ENCODE results near the gene INSR.

The INSR gene

DNA sequence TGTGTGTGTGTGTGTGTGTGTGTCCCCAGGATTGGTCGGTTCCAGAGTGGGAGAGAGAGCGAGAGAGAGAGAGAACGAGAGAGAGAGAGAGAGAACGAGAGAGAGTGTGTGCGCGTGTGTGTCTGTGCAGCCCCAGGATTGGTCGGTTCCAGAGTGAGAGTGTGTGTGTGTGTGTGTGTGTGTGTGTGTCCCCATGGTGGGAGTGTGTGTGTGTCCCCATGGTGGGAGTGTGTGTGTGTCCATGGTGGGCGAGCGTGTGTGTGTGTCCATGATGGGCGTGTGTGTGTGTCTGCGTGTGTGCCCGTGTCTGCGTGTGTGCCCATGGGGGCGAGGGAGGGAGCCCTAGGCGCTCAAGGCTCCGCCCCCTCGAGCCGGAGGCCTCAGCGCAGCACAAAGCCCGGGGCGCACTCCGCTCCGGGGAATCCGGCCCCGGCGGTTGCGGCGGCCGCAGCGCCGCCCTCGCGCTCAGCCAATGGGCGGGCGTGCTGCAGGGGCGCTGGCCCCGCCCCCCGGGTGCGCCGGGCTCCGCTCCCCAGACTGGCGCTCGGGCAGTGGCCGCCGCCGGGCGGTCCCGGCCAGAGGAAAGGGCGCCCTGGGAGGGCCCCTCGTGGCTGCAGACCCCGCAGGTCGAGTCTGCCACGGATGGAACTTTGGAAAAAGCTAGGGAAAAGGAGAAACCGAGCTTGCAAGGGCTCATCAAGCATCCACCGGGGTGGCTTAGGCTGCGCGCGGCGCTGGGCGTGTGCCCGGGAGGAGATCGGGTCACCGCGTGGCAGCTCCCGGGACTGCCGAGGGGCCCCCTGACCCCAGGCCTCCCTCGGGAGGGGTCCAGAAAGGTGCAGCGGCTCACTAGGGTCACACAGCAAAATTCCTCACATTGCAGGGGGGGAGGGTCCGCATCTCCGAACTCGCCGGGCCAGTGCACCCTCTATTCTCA is 96.2 kb downstream of the INSR start (continued):
- TF ChIP-seq, protein P1, sequence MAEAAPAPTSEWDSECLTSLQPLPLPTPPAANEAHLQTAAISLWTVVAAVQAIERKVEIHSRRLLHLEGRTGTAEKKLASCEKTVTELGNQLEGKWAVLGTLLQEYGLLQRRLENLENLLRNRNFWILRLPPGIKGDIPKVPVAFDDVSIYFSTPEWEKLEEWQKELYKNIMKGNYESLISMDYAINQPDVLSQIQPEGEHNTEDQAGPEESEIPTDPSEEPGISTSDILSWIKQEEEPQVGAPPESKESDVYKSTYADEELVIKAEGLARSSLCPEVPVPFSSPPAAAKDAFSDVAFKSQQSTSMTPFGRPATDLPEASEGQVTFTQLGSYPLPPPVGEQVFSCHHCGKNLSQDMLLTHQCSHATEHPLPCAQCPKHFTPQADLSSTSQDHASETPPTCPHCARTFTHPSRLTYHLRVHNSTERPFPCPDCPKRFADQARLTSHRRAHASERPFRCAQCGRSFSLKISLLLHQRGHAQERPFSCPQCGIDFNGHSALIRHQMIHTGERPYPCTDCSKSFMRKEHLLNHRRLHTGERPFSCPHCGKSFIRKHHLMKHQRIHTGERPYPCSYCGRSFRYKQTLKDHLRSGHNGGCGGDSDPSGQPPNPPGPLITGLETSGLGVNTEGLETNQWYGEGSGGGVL (tag by site-specific recombination; IDR thresholded peaks at IDR 0.05): no peak; the same call in 1 of the 2 replicates
- peak; percentile 96 for TF ChIP-seq ZFHX2 (tag by site-specific recombination; conservative IDR thresholded peaks at IDR 0.05)
- TF ChIP-seq, protein P2, sequence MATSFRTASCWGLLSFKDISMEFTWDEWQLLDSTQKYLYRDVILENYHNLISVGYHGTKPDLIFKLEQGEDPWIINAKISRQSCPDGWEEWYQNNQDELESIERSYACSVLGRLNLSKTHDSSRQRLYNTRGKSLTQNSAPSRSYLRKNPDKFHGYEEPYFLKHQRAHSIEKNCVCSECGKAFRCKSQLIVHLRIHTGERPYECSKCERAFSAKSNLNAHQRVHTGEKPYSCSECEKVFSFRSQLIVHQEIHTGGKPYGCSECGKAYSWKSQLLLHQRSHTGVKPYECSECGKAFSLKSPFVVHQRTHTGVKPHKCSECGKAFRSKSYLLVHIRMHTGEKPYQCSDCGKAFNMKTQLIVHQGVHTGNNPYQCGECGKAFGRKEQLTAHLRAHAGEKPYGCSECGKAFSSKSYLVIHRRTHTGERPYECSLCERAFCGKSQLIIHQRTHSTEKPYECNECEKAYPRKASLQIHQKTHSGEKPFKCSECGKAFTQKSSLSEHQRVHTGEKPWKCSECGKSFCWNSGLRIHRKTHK (tag by site-specific recombination; IDR thresholded peaks at IDR 0.05): no peak
- TF ChIP-seq, protein P3, sequence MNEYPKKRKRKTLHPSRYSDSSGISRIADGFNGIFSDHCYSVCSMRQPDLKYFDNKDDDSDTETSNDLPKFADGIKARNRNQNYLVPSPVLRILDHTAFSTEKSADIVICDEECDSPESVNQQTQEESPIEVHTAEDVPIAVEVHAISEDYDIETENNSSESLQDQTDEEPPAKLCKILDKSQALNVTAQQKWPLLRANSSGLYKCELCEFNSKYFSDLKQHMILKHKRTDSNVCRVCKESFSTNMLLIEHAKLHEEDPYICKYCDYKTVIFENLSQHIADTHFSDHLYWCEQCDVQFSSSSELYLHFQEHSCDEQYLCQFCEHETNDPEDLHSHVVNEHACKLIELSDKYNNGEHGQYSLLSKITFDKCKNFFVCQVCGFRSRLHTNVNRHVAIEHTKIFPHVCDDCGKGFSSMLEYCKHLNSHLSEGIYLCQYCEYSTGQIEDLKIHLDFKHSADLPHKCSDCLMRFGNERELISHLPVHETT (tag by site-specific recombination; IDR thresholded peaks at IDR 0.05): peak; percentile 80; the same call in 1 of the 2 replicates
- TF ChIP-seq, protein P4, sequence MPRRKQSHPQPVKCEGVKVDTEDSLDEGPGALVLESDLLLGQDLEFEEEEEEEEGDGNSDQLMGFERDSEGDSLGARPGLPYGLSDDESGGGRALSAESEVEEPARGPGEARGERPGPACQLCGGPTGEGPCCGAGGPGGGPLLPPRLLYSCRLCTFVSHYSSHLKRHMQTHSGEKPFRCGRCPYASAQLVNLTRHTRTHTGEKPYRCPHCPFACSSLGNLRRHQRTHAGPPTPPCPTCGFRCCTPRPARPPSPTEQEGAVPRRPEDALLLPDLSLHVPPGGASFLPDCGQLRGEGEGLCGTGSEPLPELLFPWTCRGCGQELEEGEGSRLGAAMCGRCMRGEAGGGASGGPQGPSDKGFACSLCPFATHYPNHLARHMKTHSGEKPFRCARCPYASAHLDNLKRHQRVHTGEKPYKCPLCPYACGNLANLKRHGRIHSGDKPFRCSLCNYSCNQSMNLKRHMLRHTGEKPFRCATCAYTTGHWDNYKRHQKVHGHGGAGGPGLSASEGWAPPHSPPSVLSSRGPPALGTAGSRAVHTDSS (tag by site-specific recombination; IDR thresholded peaks at IDR 0.05): no peak
- TF ChIP-seq GLI2 (tag by site-specific recombination; IDR thresholded peaks at IDR 0.05; ENCODE audit: borderline replicate concordance, low read depth): no peak
- TF ChIP-seq, protein P5, sequence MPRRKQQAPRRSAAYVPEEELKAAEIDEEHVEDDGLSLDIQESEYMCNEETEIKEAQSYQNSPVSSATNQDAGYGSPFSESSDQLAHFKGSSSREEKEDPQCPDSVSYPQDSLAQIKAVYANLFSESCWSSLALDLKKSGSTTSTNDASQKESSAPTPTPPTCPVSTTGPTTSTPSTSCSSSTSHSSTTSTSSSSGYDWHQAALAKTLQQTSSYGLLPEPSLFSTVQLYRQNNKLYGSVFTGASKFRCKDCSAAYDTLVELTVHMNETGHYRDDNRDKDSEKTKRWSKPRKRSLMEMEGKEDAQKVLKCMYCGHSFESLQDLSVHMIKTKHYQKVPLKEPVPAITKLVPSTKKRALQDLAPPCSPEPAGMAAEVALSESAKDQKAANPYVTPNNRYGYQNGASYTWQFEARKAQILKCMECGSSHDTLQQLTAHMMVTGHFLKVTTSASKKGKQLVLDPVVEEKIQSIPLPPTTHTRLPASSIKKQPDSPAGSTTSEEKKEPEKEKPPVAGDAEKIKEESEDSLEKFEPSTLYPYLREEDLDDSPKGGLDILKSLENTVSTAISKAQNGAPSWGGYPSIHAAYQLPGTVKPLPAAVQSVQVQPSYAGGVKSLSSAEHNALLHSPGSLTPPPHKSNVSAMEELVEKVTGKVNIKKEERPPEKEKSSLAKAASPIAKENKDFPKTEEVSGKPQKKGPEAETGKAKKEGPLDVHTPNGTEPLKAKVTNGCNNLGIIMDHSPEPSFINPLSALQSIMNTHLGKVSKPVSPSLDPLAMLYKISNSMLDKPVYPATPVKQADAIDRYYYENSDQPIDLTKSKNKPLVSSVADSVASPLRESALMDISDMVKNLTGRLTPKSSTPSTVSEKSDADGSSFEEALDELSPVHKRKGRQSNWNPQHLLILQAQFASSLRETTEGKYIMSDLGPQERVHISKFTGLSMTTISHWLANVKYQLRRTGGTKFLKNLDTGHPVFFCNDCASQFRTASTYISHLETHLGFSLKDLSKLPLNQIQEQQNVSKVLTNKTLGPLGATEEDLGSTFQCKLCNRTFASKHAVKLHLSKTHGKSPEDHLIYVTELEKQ (tag by site-specific recombination; IDR thresholded peaks at IDR 0.05; ENCODE audit: borderline replicate concordance): no peak; the same call in 1 of the 2 replicates
- TF ChIP-seq ZNF214 (tag by site-specific recombination; IDR thresholded peaks at IDR 0.05; ENCODE audit: borderline replicate concordance): no peak
- peak; percentile 87 for TF ChIP-seq ZNF366 (tag by site-specific recombination; conservative IDR thresholded peaks at IDR 0.05)
- peak; percentile 76 for TF ChIP-seq ZFP69B (tag by site-specific recombination; IDR thresholded peaks at IDR 0.05)
- peak; percentile 32; the same call in 1 of the 2 replicates for TF ChIP-seq OSR2 (tag by site-specific recombination; IDR thresholded peaks at IDR 0.05)
- TF ChIP-seq, protein P6, sequence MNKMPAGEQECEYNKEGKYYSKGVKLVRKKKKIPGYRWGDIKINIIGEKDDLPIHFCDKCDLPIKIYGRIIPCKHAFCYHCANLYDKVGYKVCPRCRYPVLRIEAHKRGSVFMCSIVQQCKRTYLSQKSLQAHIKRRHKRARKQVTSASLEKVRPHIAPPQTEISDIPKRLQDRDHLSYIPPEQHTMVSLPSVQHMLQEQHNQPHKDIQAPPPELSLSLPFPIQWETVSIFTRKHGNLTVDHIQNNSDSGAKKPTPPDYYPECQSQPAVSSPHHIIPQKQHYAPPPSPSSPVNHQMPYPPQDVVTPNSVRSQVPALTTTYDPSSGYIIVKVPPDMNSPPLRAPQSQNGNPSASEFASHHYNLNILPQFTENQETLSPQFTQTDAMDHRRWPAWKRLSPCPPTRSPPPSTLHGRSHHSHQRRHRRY (tag by site-specific recombination; IDR thresholded peaks at IDR 0.05): 0 out of 2 replicates have a peak, but pooled peaks have one; percentile 33
- TF ChIP-seq, protein P7, sequence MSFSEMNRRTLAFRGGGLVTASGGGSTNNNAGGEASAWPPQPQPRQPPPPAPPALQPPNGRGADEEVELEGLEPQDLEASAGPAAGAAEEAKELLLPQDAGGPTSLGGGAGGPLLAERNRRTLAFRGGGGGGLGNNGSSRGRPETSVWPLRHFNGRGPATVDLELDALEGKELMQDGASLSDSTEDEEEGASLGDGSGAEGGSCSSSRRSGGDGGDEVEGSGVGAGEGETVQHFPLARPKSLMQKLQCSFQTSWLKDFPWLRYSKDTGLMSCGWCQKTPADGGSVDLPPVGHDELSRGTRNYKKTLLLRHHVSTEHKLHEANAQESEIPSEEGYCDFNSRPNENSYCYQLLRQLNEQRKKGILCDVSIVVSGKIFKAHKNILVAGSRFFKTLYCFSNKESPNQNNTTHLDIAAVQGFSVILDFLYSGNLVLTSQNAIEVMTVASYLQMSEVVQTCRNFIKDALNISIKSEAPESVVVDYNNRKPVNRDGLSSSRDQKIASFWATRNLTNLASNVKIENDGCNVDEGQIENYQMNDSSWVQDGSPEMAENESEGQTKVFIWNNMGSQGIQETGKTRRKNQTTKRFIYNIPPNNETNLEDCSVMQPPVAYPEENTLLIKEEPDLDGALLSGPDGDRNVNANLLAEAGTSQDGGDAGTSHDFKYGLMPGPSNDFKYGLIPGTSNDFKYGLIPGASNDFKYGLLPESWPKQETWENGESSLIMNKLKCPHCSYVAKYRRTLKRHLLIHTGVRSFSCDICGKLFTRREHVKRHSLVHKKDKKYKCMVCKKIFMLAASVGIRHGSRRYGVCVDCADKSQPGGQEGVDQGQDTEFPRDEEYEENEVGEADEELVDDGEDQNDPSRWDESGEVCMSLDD (tag by site-specific recombination; IDR thresholded peaks at IDR 0.05): peak; percentile 93
- peak; percentile 72 for TF ChIP-seq YY2 (tag by site-specific recombination; IDR thresholded peaks at IDR 0.05)
- peak; percentile 84 for TF ChIP-seq KLF7 (tag by site-specific recombination; IDR thresholded peaks at IDR 0.05; ENCODE audit: borderline replicate concordance)
- no peak for TF ChIP-seq ZNF175 (tag by site-specific recombination; IDR thresholded peaks at IDR 0.05)
- TF ChIP-seq ZNF266 (tag by site-specific recombination; IDR thresholded peaks at IDR 0.05; ENCODE audit: low read depth): no peak
- no peak for TF ChIP-seq ZNF132 (tag by site-specific recombination; IDR thresholded peaks at IDR 0.05; ENCODE audit: borderline replicate concordance)
- TF ChIP-seq ZBTB8A (tag by site-specific recombination; IDR thresholded peaks at IDR 0.05): peak; percentile 98
- no peak for TF ChIP-seq ZNF157 (tag by site-specific recombination; IDR thresholded peaks at IDR 0.05)
- TF ChIP-seq, protein P8, sequence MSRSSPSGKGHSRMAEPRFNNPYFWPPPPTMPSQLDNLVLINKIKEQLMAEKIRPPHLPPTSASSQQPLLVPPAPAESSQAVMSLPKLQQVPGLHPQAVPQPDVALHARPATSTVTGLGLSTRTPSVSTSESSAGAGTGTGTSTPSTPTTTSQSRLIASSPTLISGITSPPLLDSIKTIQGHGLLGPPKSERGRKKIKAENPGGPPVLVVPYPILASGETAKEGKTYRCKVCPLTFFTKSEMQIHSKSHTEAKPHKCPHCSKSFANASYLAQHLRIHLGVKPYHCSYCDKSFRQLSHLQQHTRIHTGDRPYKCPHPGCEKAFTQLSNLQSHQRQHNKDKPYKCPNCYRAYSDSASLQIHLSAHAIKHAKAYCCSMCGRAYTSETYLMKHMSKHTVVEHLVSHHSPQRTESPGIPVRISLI (tag by site-specific recombination; IDR thresholded peaks at IDR 0.05): no peak
